Activated T-cell treated with anti-CD3 and anti-CD28 coated beads for 24 hours (primary cell): ENCODE results near the gene STX1A.
A peak's percentile ranks its signal among the peaks of the same experiment; 100 is the strongest.
"Not testable (repeated sequence)": the region's sequence is repeated elsewhere in the genome, so short reads cannot be mapped to it uniquely, and the experiment has no call there.

Experiments
- DNase-seq: peaks from one replicate; pipeline ENCODE4 v3.0.0-alpha.2; 2020; ENCODE audit warnings: low read depth

The STX1A gene

DNA sequence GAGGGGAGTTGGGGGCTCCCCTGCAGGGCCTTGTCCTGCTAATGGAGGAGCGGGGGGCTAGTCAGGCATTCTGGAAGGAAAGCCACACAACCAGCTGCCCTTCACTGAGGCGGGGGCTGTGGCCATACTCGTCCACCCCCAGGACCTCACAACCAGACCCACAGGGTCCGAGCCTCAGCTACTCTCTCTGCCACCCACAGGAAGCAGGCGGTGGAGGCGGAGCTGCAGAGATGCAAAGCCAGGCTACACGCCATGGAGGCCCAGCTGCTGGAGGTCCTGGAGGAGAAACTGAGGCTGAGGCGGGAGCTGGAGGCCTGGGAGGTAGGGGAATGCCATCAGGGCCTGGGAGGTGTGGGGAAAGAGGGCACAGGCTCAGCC, 16.0 kb upstream of the STX1A start:
- DNase-seq, result no peak

DNA sequence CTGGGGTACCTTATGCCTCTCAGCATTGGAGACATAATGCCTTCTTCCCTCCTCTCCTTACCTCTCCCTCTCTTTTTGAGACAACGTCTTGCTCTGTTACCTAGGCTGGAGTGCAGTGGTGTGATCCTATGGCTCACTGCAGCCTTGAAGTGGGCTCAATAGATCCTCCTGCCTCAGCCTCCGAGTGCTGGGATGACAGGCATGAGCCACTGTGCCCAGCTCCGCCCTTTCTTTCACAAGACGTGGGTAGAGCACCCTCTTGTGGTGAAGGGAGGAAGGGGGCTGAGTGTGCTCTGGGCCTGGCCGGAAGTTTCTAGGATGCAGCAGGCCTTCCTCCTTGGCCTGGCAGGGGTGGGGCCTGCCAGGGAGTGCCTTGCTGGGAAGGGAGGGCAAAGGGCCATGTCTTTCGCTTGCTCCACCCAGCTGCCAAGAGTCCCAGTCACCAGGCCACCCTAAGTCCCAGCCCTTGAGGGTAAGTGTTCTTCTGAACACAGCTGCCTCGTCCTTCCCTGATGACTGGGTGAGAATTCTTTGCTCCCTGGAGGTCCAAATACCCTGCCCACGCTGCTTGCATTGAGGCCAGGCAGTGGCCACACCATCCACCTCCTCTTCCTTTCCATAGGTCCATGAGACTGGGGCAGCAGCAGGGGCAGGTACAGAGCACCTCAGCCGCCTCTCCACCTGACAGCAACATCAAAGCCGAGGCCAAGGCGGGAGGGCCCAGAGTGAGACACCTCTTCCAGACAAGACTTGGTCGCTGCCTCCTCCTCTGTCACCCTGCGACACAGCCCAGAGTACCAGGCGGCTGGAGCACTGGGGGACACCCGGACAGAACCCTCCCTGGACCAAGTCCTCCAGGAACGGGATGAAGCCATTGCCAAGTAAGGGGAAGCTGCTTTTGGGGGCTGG, 15.4 kb upstream of the STX1A start:
- peak; percentile 79 for DNase-seq

DNA sequence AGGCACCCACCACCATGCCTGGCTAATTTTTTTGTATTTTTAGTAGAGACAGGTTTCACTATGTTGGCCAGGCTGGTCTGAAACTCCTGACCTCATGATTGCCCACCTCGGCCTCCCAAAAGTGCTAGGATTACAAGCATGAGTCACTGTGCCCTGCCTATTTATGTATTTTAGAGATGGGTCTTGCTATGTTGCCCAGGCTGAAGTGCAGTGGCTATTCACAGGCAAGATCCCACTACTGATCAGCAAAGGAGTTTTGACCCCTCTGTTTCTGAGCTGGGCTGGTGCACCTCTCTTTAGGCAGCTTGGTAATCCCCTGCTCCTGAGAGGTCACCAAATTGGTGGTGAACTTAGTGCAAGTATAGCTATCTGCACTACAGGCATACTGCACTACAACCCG, 12.9 kb upstream of the STX1A start:
- DNase-seq, result no peak

DNA sequence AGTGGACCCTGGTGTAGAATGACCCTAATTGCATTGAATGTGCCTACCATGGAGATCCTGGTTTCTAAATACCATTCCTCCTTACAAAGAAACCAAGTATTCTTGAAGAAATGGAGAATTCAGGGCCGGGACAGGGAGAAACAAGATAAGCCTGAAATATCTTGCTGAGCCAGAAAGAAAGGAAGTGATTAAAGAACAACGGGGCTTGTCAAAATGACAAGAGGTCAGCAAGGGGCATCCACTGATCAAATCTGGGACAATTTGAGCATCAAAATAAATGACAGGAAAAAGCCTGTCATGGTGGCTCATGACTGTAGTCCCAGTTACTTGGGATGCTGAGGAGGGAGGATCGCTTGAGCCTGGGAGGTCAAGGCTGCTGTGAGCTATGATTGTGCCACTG, 11.0 kb upstream of the STX1A start:
- DNase-seq, result no peak

DNA sequence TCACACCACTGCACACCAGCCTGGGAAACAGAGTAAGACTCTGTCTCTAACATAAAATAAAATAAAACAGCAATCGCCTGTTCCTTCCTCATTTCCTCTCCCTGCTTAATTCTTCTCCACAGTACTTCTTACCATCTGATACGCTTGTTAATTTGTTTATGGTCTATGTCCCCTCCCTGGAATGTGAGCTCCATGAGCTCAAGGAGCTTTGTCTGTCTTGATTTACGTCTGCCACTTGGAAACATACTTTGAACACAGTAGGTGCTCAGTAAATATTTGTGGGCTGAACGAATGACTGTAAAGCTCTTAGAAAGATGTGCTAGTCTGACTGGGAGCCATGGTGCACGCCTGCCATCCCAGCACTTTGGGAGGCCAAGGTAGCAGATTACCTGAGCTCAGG, 9.1 kb upstream of the STX1A start:
- no peak for DNase-seq

DNA sequence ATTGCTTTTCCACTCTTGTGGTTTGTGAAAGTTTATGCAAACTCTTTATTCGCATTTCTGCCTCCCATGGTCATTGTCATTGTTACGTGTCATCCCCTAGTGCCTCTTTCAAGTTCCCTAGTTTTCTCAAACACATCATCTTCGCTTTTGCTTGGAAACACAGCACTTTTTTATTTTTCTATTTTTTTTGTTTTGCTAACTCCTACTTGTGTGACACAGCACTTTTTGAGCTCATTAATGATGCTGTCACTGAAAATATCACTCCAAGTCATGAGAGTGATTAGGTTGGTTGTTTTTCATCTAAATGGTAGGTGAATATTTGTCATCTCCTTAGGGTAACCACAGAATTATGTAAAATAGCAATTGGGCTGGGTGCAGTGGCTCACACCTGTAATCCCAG, 8.5 kb upstream of the STX1A start:
- no peak for DNase-seq

DNA sequence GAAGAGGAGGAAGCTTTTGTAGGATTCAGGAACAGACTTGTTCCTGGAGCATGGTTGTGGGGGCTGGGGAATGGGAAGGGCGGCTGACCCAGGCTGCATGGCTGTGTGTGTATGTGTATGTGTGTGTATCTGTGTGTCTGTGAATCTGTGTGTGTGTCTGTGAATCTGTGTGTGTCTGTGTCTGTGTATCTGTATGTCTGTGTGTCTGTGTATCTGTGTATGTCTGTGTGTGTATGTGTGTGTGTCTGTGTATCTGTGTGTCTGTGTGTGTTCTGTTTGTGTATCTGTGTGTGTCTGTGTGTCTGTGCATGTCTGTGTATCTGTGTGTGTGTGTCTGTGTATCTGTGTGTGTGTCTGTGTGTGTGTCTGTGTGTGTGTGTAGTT, 6.6 kb upstream of the STX1A start:
- no peak for DNase-seq

DNA sequence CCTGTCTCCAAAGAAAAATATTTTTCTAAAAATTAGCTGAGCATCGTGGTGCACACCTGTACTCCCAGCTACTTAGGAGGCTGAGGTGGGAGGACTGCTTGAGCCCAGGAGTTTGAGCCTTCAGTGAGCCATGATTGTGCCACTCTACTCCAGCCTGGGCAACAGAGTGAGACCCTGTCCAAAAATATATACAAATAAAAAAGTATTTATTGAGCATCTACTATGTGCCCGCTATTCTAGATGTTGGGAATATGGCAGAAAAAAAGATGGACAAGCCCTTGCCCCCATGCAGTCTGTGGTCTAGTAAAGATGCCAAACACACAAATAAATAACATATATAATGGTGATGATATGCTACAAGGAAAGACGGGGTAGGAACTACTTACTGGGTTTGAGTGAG, 4.3 kb upstream of the STX1A start:
- DNase-seq, result no peak

DNA sequence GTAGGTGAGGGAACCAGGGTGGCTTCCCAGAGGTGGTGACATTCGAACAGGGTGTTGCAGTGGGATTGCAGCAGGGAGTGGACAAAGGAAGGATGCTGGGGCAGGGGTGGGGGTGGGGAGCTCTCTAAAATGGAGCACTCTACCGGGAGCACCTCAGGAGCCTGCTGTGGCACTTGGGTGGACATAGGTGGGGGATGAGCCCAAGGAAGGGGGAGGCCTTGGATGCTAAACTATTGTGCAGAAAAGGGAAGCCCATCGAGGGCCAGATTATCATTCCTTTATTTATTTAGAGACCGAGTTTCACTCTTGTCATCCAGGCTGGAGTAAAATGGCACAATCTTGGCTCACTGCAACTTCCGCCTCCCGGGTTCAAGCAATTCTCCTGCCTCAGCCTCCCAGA, 3.3 kb upstream of the STX1A start:
- no peak for DNase-seq

DNA sequence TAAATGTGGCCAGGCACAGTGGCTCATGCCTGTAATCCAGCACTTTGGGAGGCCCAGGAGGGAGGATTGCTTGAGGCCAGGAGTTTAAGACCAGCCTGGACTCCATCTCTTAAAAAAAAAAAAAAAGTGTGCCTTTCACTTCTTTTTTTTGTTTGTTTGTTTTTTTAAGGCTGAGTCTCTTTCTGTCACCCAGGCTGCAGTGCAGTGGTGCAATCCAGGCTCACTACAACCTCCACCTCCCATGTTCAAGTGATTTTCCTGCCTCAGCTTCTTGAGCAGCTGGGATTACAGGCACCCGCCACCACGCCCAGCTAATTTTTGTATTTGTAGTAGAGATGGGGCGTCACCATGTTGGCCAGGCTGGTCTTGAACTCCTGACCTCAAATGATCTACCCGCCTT, 2.7 kb upstream of the STX1A start:
- DNase-seq, result not testable (repeated sequence)

DNA sequence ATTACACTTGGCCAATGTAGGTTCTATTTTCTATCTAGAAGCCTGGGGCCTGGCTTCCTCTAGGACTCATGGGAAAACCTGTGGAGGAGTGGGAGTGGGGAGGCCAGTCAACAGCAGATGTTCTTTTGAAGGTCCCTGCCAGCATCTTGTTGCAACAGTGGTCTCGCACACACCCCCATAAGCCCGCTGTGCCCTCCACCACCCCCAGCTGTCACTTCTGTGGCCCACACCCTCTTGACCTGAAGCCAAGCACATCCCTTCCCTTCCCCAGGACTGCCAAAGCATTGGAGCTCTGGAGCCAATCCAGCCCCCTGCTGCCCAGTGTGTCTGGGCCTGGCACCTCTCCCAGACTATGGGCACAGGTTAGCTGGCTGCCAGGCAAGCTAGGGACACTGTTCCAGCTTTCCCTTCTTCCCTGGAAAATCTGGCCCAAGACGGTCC, 1.9 kb upstream of the STX1A start:
- DNase-seq, result no peak

DNA sequence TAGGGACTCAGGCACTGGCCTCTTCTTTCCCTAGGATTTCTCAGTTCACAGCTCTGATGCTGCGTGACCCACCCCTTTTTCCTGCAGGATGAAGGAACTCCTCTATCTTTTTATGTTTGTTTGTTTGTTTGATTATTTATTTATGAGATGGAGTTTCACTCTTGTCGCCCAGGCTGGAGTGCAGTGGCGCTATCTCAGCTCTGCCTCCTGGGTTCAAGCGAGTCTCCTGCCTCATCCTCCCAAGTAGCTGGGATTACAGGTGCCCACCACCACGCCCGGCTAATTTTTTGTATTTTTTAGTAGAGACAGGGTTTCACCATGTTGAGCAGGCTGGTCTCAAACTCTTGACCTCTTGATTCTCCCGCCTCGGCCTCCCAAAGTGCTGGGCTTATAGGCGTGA, 974 bp upstream of the STX1A start:
- DNase-seq, result not testable (repeated sequence)

DNA sequence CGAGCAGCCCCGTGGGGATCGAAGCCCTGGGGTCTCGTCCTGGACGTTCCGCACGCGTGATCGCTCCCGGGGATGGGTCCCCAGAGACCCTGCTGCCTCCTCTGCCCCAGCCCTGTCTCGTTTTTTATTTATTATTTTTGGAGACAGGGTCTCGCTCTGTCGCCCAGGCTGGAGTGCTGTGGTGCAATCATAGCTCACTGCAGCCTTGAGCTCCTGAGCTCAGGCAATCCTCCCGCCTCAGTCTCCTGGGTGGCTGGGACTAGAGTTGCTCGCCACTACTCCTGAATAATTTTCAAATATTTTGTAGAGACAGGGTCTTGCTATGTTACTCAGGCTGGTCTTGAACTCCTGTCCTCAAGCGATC, 319 bp upstream of the STX1A start:
- no peak for DNase-seq

DNA sequence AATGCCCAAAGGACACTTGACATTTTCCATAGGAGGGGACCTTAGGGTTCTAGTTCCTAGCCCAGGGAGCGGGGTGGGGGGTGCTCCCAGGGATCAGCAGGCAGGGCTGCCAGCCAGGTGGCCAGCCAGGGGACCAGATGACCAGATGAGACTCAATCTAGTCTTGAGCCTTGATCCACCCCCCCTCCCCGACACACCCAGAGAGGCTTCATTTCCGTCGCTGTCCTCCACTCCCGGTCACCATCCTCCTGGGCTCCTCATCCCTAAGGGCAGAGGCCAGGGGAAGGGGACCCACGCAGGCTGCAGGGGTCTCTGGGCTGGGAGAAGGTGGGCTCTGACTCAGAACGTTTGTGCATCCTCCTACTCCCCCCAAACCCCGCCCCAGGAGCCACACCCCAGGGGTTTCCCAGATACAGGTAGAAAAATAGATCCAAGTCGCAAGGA, 1.0 kb downstream of the STX1A start:
- DNase-seq, result no peak

DNA sequence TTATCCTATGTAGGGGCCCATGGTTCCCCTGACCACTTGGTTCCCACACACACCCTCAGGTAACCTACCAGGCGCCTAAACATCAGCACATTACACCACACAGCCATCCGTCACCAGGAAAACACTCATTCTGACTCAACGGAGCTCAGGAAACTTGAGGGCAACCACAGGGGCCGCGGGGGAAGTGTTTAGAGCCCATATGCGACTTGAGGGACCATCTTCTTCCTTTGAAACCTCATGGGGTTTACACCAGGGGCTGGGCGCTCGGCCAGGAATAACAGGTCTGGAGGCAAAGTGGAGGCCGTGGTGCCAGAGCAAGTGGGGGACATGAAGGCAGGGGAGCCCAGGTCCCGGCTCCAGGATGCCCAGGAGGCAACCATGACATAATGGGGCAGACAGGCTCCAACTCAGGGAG, 1.5 kb downstream of the STX1A start:
- peak; percentile 73 for DNase-seq

DNA sequence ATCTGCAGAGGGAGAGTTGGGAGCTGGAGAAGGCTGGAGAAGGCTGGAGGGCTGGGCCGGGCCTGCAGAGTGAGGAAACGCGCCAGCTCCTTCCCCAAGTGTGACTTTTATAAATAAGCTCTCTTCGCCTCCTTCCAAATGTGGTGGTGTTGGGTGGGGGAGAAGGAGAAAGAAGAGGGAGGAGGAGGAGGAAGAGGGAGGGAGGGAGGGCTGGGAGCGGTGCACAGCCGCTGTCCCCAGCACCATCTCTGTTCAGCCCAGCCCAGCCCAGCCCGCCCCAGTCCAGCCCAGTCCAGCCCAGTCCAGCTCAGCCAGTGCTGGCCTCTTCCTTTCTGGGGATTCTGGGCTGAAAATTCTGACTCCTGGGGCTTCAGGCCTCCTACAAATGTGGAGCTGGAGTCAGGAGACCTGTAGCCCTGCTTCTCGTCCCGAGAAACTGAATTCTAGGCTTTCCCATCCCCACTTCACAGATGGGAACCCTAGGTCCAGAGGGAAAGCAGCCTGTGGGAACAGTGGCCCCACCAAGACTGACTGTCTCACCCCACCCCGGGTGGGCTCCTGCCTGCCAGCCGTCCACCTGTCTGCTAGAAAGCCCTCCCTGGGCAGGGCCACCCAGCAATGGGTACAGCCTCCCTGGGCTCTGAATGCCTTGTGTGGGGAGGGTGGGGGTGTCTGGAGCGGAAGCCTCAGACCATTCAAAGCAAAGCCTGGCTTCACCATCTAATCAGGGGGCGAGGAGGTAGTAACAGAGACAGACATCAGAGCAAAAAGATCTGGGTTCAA, 2.3 kb downstream of the STX1A start:
- DNase-seq, result no peak

DNA sequence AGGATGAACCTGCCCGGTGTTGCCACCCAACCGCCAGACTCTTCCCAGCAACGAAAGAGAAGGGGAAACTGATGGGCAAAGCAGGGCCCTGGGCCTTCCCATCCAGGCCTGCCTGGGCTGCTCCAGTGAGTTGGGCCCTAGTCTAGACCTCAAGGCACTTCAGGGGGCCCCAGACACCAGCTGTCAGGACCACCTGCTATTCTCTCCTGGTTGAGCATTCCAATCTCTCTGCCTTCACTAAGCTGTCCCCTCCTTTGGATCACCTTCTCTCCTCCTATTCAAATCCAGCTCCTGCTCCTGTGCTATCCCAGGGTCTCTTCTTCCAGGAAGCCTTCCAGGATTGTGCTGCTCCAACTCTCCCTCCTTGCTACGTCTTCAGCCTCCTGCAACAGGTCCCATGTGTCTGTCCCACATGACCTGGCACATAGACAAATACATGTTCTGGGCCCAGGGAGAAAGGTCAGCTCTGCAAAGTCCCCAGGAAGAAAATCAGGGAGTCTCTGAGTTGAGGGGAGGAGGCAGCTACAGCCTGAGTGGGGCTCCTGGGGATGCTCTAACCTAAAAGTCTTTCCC, 3.1 kb downstream of the STX1A start:
- DNase-seq, result no peak

DNA sequence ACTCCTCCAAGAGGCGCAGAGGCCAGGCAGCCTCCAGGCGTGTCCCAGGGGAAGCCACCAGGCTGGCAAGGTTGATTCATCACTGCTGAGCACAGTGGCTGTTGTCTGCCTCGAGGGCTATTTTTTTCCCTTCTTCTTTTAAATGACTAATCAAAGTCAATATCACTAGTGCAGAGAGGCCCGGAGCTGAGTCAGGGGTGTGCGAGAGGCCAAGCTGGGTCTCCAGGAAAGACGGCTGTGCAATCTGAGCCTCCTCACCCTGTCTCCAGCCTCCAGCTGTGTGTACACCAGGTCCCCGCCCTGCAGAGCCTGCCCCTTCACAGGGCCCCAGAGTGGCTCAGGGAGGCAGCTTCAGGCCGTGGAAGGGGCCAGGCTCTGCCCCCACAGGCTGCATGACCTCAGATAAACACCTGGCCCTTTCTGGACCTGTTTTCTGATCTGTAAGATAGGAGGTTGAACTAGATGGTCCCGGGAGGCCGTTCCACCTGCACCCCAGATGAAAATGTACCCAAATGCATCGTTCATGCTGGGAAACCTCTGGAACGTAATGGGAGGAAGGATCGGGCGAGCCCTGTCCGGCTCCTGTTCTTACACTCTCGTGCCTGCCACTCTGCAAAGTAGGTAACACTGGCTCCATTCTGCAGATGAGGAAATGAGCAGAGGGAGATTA, 3.7 kb downstream of the STX1A start:
- peak; percentile 58 for DNase-seq

DNA sequence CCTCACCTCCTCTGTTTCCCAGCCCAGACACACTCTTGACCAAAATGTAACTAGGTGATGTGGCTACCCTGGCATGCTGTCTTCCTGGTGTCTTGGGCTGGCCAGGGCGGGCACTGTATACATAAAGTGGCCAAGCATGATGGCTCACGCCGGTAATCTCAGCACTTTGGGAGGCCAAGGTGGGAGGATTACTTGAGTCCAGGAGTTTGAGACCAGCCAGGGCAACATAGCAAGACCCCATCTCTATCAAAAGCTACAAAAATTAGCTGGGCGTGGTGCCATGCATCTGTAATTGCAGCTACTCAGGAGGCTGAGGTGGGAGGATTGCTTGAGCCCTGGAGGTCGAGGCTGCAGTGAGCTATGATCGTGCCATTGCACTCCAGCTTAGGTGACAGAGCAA, 6.2 kb downstream of the STX1A start:
- DNase-seq, result not testable (repeated sequence)

DNA sequence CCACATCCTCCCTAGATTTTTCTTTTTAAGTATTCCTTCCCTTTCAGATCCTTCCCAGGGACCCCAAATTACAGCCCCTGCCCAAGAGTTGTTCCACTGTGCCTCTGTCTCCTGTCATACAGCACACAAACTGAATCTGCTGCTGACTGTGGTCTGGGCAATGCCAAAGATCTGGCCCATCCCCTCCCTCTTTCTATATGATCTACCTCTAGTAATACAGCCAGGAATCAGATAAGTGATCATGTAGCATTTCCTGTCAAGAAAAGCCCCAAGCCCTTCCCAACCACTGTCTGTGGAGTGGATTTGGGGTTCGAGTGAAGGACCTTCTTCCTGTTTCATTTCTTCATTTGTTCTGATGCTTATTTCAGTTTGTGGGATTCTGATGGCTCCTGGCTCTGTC, 6.7 kb downstream of the STX1A start:
- no peak for DNase-seq

DNA sequence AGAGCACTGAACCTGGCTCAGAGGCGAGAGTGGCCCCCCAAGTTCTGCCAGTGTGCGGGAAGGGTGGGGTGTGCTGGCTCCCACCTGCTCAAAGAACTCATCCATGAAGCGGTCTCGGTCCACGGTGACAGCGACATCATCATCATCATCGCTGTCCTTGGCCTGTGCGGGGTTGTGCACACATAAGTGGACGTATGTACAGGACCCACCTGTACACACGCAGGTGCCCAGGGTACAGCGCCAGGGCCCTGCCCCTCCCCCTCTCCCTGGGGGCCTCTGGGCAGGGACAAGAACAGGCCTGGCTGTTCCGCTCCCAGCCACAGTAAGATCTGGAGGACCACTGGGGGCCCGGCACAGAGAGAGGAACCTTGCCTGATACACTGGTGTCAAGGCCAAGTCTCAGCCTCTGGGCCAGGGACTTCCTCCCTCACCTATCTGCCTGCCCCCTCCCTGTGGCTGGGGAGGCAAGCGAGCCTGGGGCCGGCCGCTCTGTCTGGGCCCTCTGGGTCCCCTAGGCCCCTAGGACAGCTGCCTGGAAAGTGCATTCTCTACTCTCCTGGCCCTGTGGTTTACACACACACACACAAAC, 10.4 kb downstream of the STX1A start:
- no peak for DNase-seq

DNA sequence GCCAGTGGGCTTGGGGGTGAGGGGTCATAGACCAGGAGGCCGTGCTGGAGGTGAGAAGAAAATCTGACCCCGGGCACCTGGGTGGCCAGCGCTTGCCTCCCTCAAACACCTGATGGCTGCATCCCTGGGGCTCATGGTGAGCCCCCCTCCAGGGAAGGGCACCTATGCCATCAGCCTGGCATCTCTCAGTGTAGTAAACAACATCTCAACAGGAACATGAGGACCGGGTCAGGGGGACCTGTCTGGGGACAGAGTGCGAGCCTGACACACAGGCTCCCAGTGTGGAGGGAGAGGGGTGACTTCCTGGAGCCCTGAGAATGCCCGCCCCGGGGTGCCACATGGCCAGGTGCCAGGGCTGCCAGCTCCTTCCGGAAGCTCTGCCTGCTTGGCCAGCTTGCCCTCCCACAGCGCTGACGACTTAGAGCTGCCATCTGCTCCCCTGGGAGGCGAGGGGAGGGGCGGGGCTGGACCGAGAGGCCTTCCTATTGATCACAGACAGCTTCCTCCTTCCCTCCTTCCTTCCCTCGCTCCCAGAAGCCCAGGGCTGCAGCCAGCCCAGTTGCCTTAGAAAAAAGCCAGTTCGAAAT, 12.3 kb downstream of the STX1A start:
- DNase-seq, result no peak
